ENCODE measurements around the gene DACT2.

Gene DACT2

GRCh38 chr6:168347053-168347452 is 27.5 kb upstream of the DACT2 start:
- no peak for TF ChIP-seq POLR2A (IDR thresholded peaks at IDR 0.05; ENCODE audit: low read depth, low read length)
- TF ChIP-seq POLR2AphosphoS5 (IDR thresholded peaks at IDR 0.05; ENCODE audit: low read depth, low read length), result no peak
- TF ChIP-seq TAF1 (IDR thresholded peaks at IDR 0.05; ENCODE audit: borderline replicate concordance, low read depth, low read length), result no peak
- FAIRE-seq, result no peak
- no peak for DNase-seq (ENCODE audit: insufficient read length)

GRCh38 chr6:168345896-168346754 is 26.5 kb upstream of the DACT2 start:
- DNase-seq (ENCODE audit: insufficient read length) (no peak), FAIRE-seq (no peak)
- TF ChIP-seq TAF1 (IDR thresholded peaks at IDR 0.05; ENCODE audit: borderline replicate concordance, low read depth, low read length) (no peak), POLR2AphosphoS5 (IDR thresholded peaks at IDR 0.05; ENCODE audit: low read depth, low read length) (no peak), POLR2A (IDR thresholded peaks at IDR 0.05; ENCODE audit: low read depth, low read length) (no peak)

GRCh38 chr6:168345266-168345665 is 25.7 kb upstream of the DACT2 start:
- no peak for TF ChIP-seq POLR2AphosphoS5 (IDR thresholded peaks at IDR 0.05; ENCODE audit: low read depth, low read length)
- no peak for TF ChIP-seq POLR2A (IDR thresholded peaks at IDR 0.05; ENCODE audit: low read depth, low read length)
- no peak for TF ChIP-seq TAF1 (IDR thresholded peaks at IDR 0.05; ENCODE audit: borderline replicate concordance, low read depth, low read length)
- FAIRE-seq (no peak), DNase-seq (ENCODE audit: insufficient read length) (no peak)

- TF ChIP-seq TAF1 (IDR thresholded peaks at IDR 0.05; ENCODE audit: borderline replicate concordance, low read depth, low read length) (no peak), POLR2AphosphoS5 (IDR thresholded peaks at IDR 0.05; ENCODE audit: low read depth, low read length) (no peak), POLR2A (IDR thresholded peaks at IDR 0.05; ENCODE audit: low read depth, low read length) (no peak)
- no peak for DNase-seq (ENCODE audit: insufficient read length)
- FAIRE-seq, result no peak
Measured at GRCh38 chr6:168344338-168344737, 24.8 kb upstream of the DACT2 start.

GRCh38 chr6:168343239-168344150 is 23.9 kb upstream of the DACT2 start:
- no peak for TF ChIP-seq TAF1 (IDR thresholded peaks at IDR 0.05; ENCODE audit: borderline replicate concordance, low read depth, low read length)
- DNase-seq (ENCODE audit: insufficient read length) (no peak), FAIRE-seq (no peak)

- FAIRE-seq, result no peak
Measured at GRCh38 chr6:168342636-168343035, 23.1 kb upstream of the DACT2 start.

GRCh38 chr6:168341280-168341900 is 21.8 kb upstream of the DACT2 start:
- FAIRE-seq (no peak), DNase-seq (ENCODE audit: insufficient read length) (no peak)
- no peak for TF ChIP-seq POLR2A (IDR thresholded peaks at IDR 0.05; ENCODE audit: low read depth, low read length)
- no peak for TF ChIP-seq TAF1 (IDR thresholded peaks at IDR 0.05; ENCODE audit: borderline replicate concordance, low read depth, low read length)
- no peak for TF ChIP-seq POLR2AphosphoS5 (IDR thresholded peaks at IDR 0.05; ENCODE audit: low read depth, low read length)

More at GRCh38 chr6:168342636-168343035, 23.1 kb upstream of the DACT2 start:
- no peak for DNase-seq (ENCODE audit: insufficient read length)
- TF ChIP-seq POLR2AphosphoS5 (IDR thresholded peaks at IDR 0.05; ENCODE audit: low read depth, low read length), result no peak
- TF ChIP-seq POLR2A (IDR thresholded peaks at IDR 0.05; ENCODE audit: low read depth, low read length), result no peak
- TF ChIP-seq TAF1 (IDR thresholded peaks at IDR 0.05; ENCODE audit: borderline replicate concordance, low read depth, low read length), result no peak

- TF ChIP-seq TAF1 (IDR thresholded peaks at IDR 0.05; ENCODE audit: borderline replicate concordance, low read depth, low read length), result no peak
- no peak for TF ChIP-seq POLR2A (IDR thresholded peaks at IDR 0.05; ENCODE audit: low read depth, low read length)
- no peak for TF ChIP-seq POLR2AphosphoS5 (IDR thresholded peaks at IDR 0.05; ENCODE audit: low read depth, low read length)
- FAIRE-seq (no peak), DNase-seq (ENCODE audit: insufficient read length) (no peak)
Measured at GRCh38 chr6:168340819-168341218, 21.2 kb upstream of the DACT2 start.

GRCh38 chr6:168338777-168339176 is 19.2 kb upstream of the DACT2 start:
- TF ChIP-seq POLR2A (IDR thresholded peaks at IDR 0.05; ENCODE audit: low read depth, low read length), result no peak
- TF ChIP-seq TAF1 (IDR thresholded peaks at IDR 0.05; ENCODE audit: borderline replicate concordance, low read depth, low read length), result no peak
- no peak for TF ChIP-seq POLR2AphosphoS5 (IDR thresholded peaks at IDR 0.05; ENCODE audit: low read depth, low read length)
- no peak for DNase-seq (ENCODE audit: insufficient read length)
- no peak for FAIRE-seq

GRCh38 chr6:168336967-168337366 is 17.4 kb upstream of the DACT2 start:
- DNase-seq (ENCODE audit: insufficient read length) (no peak), FAIRE-seq (no peak)
- no peak for TF ChIP-seq POLR2AphosphoS5 (IDR thresholded peaks at IDR 0.05; ENCODE audit: low read depth, low read length)
- TF ChIP-seq POLR2A (IDR thresholded peaks at IDR 0.05; ENCODE audit: low read depth, low read length), result no peak
- no peak for TF ChIP-seq TAF1 (IDR thresholded peaks at IDR 0.05; ENCODE audit: borderline replicate concordance, low read depth, low read length)

GRCh38 chr6:168333989-168334388 is 14.4 kb upstream of the DACT2 start:
- no peak for FAIRE-seq
- TF ChIP-seq POLR2A (IDR thresholded peaks at IDR 0.05; ENCODE audit: low read depth, low read length), result no peak
- no peak for TF ChIP-seq POLR2AphosphoS5 (IDR thresholded peaks at IDR 0.05; ENCODE audit: low read depth, low read length)
- no peak for DNase-seq (ENCODE audit: insufficient read length)
